Cardiac fibroblast (primary cell): ENCODE data around the gene TTC28.
"Not testable (repeated sequence)": the region's sequence is repeated elsewhere in the genome, so short reads cannot be mapped to it uniquely, and the experiment has no call there.

Experiments used
- DNase-seq, 2 donors: peaks; one replicate each; pipeline versions ENCODE4 v3.0.0 to v3.0.0-alpha.2; 2010; ENCODE audit warnings: low read depth in 2 of 2
- H3K4me3 ChIP-seq, 2 donors: replicated peaks in 1 of 2; 1 replicate in 1 of 2; 2 replicates in 1 of 2; pipeline ENCODE4 v1.5.1; 2011; ENCODE audit warnings: low read depth in 2 of 2, low read length in 2 of 2, mild to moderate bottlenecking in 2 of 2, moderate library complexity in 1 of 2
- TF ChIP-seq, protein P1 (sequence below): IDR thresholded peaks from one replicate; pipeline ENCODE4 v1.5.1; 2011; ENCODE audit warnings: low read depth, mild to moderate bottlenecking, low read length, inconsistent platforms

The TTC28 gene

GRCh38 chr22:28208787-28209186, 470.9 kb downstream of the TTC28 start:
- no peak for DNase-seq
- TF ChIP-seq, protein P1, sequence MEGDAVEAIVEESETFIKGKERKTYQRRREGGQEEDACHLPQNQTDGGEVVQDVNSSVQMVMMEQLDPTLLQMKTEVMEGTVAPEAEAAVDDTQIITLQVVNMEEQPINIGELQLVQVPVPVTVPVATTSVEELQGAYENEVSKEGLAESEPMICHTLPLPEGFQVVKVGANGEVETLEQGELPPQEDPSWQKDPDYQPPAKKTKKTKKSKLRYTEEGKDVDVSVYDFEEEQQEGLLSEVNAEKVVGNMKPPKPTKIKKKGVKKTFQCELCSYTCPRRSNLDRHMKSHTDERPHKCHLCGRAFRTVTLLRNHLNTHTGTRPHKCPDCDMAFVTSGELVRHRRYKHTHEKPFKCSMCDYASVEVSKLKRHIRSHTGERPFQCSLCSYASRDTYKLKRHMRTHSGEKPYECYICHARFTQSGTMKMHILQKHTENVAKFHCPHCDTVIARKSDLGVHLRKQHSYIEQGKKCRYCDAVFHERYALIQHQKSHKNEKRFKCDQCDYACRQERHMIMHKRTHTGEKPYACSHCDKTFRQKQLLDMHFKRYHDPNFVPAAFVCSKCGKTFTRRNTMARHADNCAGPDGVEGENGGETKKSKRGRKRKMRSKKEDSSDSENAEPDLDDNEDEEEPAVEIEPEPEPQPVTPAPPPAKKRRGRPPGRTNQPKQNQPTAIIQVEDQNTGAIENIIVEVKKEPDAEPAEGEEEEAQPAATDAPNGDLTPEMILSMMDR: no peak
- no peak overlapping the region for H3K4me3 ChIP-seq

- TF ChIP-seq, protein P1: no peak
- DNase-seq: peak in 1 of 2 donors; percentile 14
- H3K4me3 ChIP-seq: no peak overlapping the region
Measured at GRCh38 chr22:28208036-28208435, 471.6 kb downstream of the TTC28 start.

- TF ChIP-seq, protein P1: no peak
- H3K4me3 ChIP-seq: no peak overlapping the region
- peak; percentile 22 to 64 for DNase-seq
Measured at GRCh38 chr22:28207281-28208030, 472.2 kb downstream of the TTC28 start.

DNA sequence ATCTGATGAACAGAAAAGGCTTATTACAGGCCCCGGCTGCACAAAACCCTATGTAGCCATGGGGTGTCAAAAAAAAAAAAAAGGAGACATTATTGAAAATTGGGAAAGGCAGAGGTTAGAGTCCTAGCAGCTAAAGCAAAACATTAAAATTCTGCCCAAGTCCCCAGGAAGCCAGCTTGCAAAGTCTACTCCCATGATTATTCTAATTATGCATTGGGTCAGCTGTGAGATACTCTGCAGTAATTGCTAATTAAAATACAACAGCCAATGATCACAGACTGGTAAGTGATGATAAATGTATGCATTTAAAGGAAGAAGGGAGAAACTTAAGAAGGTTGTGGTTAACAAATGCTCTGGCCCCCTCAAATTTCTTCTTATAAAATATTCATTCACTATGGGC, 473.7 kb downstream of the TTC28 start:
- DNase-seq: no peak
- no peak overlapping the region for H3K4me3 ChIP-seq
- TF ChIP-seq, protein P1: no peak

DNA sequence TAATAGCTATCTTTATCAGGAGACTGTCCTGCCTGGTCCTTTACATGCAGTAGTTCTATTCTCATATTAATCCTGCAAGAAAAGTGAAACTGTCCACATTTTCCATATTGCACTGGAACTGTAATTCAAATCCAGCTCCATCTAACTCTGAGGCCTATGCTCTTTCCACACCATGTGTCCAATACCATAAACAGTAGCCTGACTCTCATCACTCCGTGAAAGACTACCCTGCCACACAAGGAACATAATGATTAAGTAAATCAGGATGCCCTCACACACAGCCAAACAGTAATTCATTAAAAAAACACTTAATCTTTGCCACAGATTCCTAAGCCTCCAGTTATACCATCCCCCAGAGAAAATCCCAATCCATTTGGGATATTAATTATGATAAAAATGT, 475.3 kb downstream of the TTC28 start:
- DNase-seq: no peak
- H3K4me3 ChIP-seq: no peak overlapping the region
- TF ChIP-seq, protein P1: no peak

DNA sequence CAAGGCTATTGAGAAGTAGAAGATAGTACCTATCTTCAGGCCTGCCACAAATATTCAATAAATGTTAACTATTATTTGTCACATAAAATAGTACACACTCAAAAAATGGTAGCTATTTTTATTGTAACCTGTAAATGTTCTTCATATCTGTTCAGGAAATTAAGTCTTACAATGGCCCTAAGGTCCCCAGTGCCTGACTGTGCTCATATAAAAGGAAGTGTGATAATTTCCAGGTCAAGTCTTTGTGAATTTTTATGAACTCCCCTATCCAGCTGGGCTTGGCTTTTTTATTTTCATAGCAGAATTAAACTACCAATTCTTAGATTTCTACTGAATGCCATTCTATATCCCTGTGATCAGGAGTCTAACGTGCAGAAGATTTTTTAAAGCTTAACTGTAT, 476.4 kb downstream of the TTC28 start:
- no peak overlapping the region for H3K4me3 ChIP-seq
- no peak for DNase-seq
- TF ChIP-seq, protein P1: no peak

DNA sequence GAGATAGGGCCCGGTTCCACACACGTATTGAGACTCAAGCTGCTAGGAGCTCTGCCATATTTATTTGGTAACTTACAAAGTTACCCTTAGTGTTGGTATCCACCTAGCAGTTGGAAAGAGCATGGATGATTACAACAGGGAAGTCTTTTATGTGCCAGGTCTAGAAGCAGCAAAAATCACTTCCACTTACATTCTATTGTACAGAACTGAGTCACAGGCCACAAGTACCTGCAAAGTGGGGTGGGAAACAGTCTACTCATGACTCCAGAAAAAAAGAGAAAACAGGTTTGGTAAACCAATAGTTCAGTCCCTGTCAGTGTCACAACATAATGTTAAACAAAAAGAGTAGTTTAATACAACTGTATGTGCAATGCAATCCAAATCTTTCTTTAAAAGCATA, 480.9 kb downstream of the TTC28 start:
- DNase-seq: no peak
- no peak overlapping the region for H3K4me3 ChIP-seq
- TF ChIP-seq, protein P1: no peak

DNA sequence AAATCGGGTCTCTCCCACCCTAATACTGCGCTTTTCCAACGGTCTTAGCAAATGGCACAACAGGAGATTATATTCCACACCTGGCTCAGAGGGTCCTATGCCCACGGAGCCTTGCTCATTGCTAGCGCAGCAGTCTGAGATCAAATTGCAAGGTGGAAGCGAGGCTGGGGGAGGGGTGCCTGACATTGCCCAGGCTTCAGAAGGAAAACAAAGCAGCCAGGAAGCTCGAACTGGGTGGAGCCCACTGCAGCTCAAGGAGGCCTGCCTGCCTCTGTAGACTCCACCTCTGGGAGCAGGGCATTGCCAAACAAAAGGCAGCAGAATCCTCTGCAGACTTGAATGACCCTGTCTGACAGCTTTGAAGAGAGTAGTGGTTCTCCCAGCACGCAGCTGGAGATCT, 488.1 kb downstream of the TTC28 start:
- not testable (repeated sequence) for DNase-seq, H3K4me3 ChIP-seq
